PC-9 (cell line): ENCODE results near the gene CLEC4M. TPM values are rescaled to one million over a fixed set of nuclear protein-coding genes. Genes with fewer than 3 reads are reported as not detected.
"Not testable (repeated sequence)": the region's sequence is repeated elsewhere in the genome, so short reads cannot be mapped to it uniquely, and the experiment has no call there.

ENCODE experiments used
- BruUV-seq: library from RNA; stranded (reverse); fragments of 400-500 nt; replicated peaks from 2 replicates; lab custom pipeline; 2021; lab: Mats Ljungman, UMichigan
- CTCF ChIA-PET: fragments of 300-600 bp; sonication (Branson Sonifier 250); formaldehyde crosslinking; loops from one replicate; lab custom pipeline; 2022; ENCODE audit warnings: antibody characterized with exemption; lab: Charles Lee
- POLR2A ChIA-PET: fragments of 300-600 bp; sonication (Branson Sonifier 250); formaldehyde crosslinking; loops from one replicate; lab custom pipeline; 2022; ENCODE audit warnings: antibody characterized with exemption; ENCODE audit not compliant: unreplicated experiment; lab: Charles Lee
- DNase-seq, 2 experiments: peaks; one replicate each; pipeline versions ENCODE4 v3.0.0 to v3.0.0-alpha.2; 2015 to 2022; ENCODE audit warnings: mixed read lengths in 1 of 2
- H2AFZ ChIP-seq: fragments of 200-600 bp; sonication (generic); 2 replicates; pipeline ENCODE4 v1.8.1; 2017; ENCODE audit warnings: antibody characterized with exemption
- H3F3A ChIP-seq: fragments of 200-600 bp; sonication (generic); 2 replicates; pipeline ENCODE4 v1.8.1; 2017; ENCODE audit warnings: antibody characterized with exemption, mild to moderate bottlenecking, low read depth; ENCODE audit not compliant: insufficient read depth
- H3K27ac ChIP-seq: fragments of 200-600 bp; sonication (generic); 2 replicates; pipeline ENCODE4 v1.6.1; 2016; ENCODE audit warnings: mixed run types
- H3K27me3 ChIP-seq: fragments of 200-600 bp; sonication (generic); 2 replicates; pipeline ENCODE4 v1.6.1; 2016; ENCODE audit warnings: low read depth, mixed run types; ENCODE audit not compliant: insufficient read depth
- H3K36me3 ChIP-seq: fragments of 200-600 bp; sonication (generic); 2 replicates; pipeline ENCODE4 v1.6.1; 2016; ENCODE audit warnings: low read depth, mixed run types
- H3K4me1 ChIP-seq: fragments of 200-600 bp; sonication (generic); replicated peaks from 2 replicates; pipeline ENCODE4 v1.6.1; 2016; ENCODE audit warnings: mixed run types; ENCODE audit not compliant: insufficient read depth
- H3K4me2 ChIP-seq: fragments of 200-600 bp; sonication (generic); 2 replicates; pipeline ENCODE4 v1.6.1; 2017; ENCODE audit warnings: mixed run types
- H3K4me3 ChIP-seq: fragments of 200-600 bp; sonication (generic); 2 replicates; pipeline ENCODE4 v1.6.1; 2016; ENCODE audit warnings: mixed run types
- H3K79me2 ChIP-seq: fragments of 200-600 bp; sonication (generic); 2 replicates; pipeline ENCODE4 v1.6.1; 2017; ENCODE audit warnings: low read depth, mixed run types
- H3K9me2 ChIP-seq: fragments of 200-600 bp; sonication (generic); 2 replicates; pipeline ENCODE4 v1.8.1; 2017; ENCODE audit warnings: mild to moderate bottlenecking; ENCODE audit not compliant: insufficient read depth
- H3K9me3 ChIP-seq: fragments of 200-600 bp; sonication (generic); 2 replicates; pipeline ENCODE4 v1.8.1; 2016; ENCODE audit warnings: low read depth; ENCODE audit not compliant: insufficient read depth
- H4K20me1 ChIP-seq: fragments of 200-600 bp; sonication (generic); 2 replicates; pipeline ENCODE4 v1.8.1; 2017; ENCODE audit not compliant: insufficient read depth
- EZH2 ChIP-seq: fragments of 200-600 bp; sonication (generic); IDR thresholded peaks from 2 replicates; pipeline ENCODE4 v1.8.0; 2017; ENCODE audit warnings: antibody characterized with exemption, low read depth
- intact Hi-C: fragments of 100-400 bp; cut with micrococcal nuclease; formaldehyde crosslinking; loops from one replicate; pipeline ENCODE4 v1.10.0; 2022; ENCODE audit not compliant: unreplicated experiment
- total RNA-seq: library from RNA; stranded (reverse); gene quantifications from 2 replicates; pipeline ENCODE4 v1.2.3, GENCODE V29; 2021
- TF ChIP-seq, protein P1 (sequence below): fragments of 200-600 bp; sonication (generic); conservative IDR thresholded peaks from 2 replicates; pipeline ENCODE4 v1.6.1; 2017; ENCODE audit warnings: mixed run types, antibody characterized with exemption, mild to moderate bottlenecking, moderate library complexity

CLEC4M gene
- total RNA-seq, 1 experiment from 2014 or later, result not detected

DNA sequence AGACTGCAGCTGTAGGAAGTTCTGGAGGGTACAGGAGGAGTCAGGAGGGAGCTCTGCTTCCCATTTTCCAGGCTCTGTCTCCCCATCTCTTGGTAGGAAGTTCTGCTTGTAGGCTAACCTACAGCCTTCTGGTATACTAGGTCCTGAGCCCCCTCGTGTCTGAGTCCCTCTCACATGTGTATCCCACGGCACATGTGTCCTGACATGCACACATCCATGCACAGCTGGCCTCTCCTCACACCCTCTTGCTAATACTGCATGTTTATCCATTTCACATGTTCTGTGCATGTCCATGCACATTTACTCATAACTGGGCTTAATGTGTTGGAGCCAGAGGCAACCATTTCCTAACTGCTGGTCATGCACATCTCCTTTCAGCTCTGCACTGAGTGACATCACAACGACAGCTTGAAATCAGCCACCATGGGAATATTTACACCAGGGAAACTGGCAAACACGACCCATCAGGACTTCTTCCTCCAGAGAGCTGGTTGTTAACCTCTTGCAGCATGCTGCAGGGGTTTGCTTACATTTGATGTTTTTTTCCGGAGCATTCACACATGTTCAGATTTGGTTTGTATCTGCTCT is 18.8 kb upstream of the CLEC4M start:
- Histone ChIP-seq H3K79me2 (no peaks in the 10 kb centered on the region), H3F3A (peaks cover 3% of the 10 kb centered on the region; the same call in 1 of the 2 replicates), H3K4me2 (no peak overlapping the region), H3K4me1 (0 out of 2 replicates have a peak, but pooled peaks cover 5% of the 10 kb centered on the region), H3K36me3 (no peaks in the 10 kb centered on the region), H3K9me3 (no peaks in the 10 kb centered on the region), H3K4me3 (no peak overlapping the region), H3K9me2 (no peaks in the 10 kb centered on the region), H3K27me3 (peaks cover 47% of the 10 kb centered on the region), H2AFZ (no peak overlapping the region), H3K27ac (no peak overlapping the region), H4K20me1 (no peaks in the 10 kb centered on the region)
- intact Hi-C loops, result no loop called here
- ChIA-PET CTCF (no interaction called here), POLR2A (no interaction called here)
- no peak for TF ChIP-seq EZH2
- TF ChIP-seq, protein P1, sequence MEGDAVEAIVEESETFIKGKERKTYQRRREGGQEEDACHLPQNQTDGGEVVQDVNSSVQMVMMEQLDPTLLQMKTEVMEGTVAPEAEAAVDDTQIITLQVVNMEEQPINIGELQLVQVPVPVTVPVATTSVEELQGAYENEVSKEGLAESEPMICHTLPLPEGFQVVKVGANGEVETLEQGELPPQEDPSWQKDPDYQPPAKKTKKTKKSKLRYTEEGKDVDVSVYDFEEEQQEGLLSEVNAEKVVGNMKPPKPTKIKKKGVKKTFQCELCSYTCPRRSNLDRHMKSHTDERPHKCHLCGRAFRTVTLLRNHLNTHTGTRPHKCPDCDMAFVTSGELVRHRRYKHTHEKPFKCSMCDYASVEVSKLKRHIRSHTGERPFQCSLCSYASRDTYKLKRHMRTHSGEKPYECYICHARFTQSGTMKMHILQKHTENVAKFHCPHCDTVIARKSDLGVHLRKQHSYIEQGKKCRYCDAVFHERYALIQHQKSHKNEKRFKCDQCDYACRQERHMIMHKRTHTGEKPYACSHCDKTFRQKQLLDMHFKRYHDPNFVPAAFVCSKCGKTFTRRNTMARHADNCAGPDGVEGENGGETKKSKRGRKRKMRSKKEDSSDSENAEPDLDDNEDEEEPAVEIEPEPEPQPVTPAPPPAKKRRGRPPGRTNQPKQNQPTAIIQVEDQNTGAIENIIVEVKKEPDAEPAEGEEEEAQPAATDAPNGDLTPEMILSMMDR, result no peak
- BruUV-seq, result no TSS peak
- peak in 1 of 2 experiments; percentile 11 for DNase-seq

DNA sequence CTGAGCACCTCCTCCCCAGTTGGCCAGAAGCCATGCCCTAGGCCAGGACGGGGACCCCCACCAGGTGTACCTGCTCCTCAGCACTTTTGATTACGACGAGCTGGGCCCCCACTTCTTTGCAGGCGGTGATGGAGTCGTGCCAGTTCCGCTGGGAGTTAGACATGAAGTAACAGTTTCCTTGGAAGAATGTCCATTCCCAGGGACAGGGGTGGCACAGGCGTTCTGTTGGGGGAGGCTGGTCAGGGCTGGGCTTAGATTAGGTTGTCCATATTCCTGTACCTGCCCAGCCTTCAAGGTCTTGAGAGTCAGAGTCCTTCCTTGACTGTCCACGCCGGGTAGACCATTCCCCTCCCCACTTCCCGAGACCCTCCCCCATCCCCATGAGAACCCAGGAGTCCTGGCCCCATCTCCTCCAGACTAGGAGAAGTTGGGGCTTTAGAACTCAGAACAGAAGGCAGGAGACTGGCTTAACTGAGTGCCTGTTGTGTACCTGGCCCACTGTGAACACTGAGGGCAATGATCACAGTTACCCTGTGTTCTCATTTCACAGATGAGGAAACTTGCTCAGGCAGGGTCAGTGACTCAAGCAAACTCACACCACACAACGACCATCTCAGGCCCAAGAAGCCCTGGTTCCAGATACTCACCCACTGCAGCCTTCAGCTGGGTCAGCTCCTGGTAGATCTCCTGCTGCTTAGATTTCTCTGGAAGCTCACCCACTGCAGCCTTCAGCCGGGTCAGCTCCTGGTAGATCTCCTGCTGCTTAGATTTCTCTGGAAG is 18.0 kb upstream of the CLEC4M start:
- TF ChIP-seq, protein P1, result no peak
- no peak for TF ChIP-seq EZH2
- Histone ChIP-seq H3K9me3 (no peaks in the 10 kb centered on the region), H3K4me1 (0 out of 2 replicates have a peak, but pooled peaks cover 5% of the 10 kb centered on the region), H3K4me2 (no peak overlapping the region), H4K20me1 (no peaks in the 10 kb centered on the region), H3K36me3 (no peaks in the 10 kb centered on the region), H3K9me2 (no peaks in the 10 kb centered on the region), H2AFZ (no peak overlapping the region), H3K4me3 (no peak overlapping the region), H3K27me3 (peaks cover 39% of the 10 kb centered on the region), H3F3A (peaks cover 3% of the 10 kb centered on the region; the same call in 1 of the 2 replicates), H3K79me2 (no peaks in the 10 kb centered on the region), H3K27ac (no peak overlapping the region)
- CTCF ChIA-PET, result no interaction called here
- intact Hi-C loops, result loop anchor here (5.0 kb wide), 1 partner anchor 52 kb away; no protein-coding TSS in a partner anchor
- POLR2A ChIA-PET, result no interaction called here
- peak in 1 of 2 experiments; percentile 16 for DNase-seq
- no TSS peak for BruUV-seq

DNA sequence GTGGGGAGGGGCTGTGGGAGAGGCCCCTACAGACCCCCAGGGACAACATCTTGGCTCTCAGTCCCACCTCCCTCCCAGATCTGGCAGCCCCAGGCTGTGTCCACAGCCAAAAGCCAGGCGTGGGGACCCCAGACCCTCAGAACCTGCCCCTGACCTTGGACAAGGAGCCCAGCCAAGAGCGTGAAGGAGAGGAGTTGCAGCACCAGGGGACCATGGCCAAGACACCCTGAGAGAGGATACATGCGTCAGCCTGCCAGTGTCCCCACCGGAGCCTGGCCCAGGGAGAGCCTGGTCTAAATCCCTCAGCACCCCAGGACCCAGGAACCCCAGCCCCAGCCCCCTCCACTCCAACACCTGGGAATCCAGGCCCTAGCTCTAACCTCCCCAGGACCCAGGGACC is 16.7 kb upstream of the CLEC4M start:
- H3K9me3 ChIP-seq, BruUV-seq: not testable (repeated sequence)

More for the DNA sequence above, 16.7 kb upstream of the CLEC4M start:
- H3K9me2 ChIP-seq, H2AFZ ChIP-seq, POLR2A ChIA-PET, H3K79me2 ChIP-seq, DNase-seq, H3K36me3 ChIP-seq, CTCF ChIA-PET, H3K4me3 ChIP-seq, H3K4me1 ChIP-seq, H4K20me1 ChIP-seq, H3K27ac ChIP-seq, H3F3A ChIP-seq, H3K4me2 ChIP-seq: not testable (repeated sequence)
- intact Hi-C loops, result loop anchor here (5.0 kb wide), 1 partner anchor 51 kb away; no protein-coding TSS in a partner anchor
- peaks cover 30% of the 10 kb centered on the region for H3K27me3 ChIP-seq
